COR-L47 (cell line): ENCODE measurements around the gene ZFC3H1.
A peak's percentile ranks its signal among the peaks of the same experiment; 100 is the strongest.
"Not testable (repeated sequence)": the region's sequence is repeated elsewhere in the genome, so short reads cannot be mapped to it uniquely, and the experiment has no call there.

Experiments used
- DNase-seq: peaks from one replicate; lab custom pipeline; 2025; lab: John Stamatoyannopoulos, UW

ZFC3H1 gene

GRCh38 chr12:71581206-71581605 lies 82.4 kb downstream of the ZFC3H1 start:
- peak; percentile 22 for DNase-seq

- DNase-seq = no peak
These were observed 84.9 kb downstream of the ZFC3H1 start for GRCh38 chr12:71578694-71579258.

- no peak for DNase-seq
These were observed 87.2 kb downstream of the ZFC3H1 start for GRCh38 chr12:71576496-71576895.

- DNase-seq = not testable (repeated sequence)
These were observed 93.8 kb downstream of the ZFC3H1 start for GRCh38 chr12:71569885-71570284.

GRCh38 chr12:71567537-71567936 lies 96.1 kb downstream of the ZFC3H1 start:
- no peak for DNase-seq

- no peak for DNase-seq
These were observed 97.0 kb downstream of the ZFC3H1 start for GRCh38 chr12:71566655-71567054.

- DNase-seq = no peak
These were observed 98.1 kb downstream of the ZFC3H1 start for GRCh38 chr12:71565535-71565934.

- peak; percentile 56 for DNase-seq
These were observed 100.7 kb downstream of the ZFC3H1 start for GRCh38 chr12:71562676-71563595.
